ENCODE data around the gene JARID2. TPM values are rescaled to one million over a fixed set of nuclear protein-coding genes. Genes with fewer than 3 reads are reported as not detected.

JARID2 gene
- total and polyA plus RNA-seq, 2 of the 4 experiments (the other 2 are of a cell fraction) = 9.6 to 12.9 TPM

DNA sequence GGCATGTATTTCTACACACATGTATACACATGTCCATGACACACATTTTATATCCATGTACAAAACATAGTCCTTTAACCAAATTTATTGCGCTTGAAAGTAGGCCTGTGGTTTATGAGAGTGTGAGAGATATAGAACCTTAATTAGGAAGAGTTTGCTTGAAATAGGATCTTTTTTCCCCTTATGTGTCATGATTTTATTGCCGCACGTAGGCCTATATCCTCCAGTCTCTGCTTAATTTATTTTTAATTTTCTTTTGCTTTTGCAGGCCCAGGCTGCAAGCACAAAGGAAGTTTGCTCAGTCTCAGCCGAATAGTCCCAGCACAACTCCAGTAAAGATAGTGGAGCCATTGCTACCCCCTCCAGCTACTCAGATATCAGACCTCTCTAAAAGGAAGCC, 205.9 kb downstream of the JARID2 start:
- Histone ChIP-seq H4K91ac (ENCODE audit: insufficient read depth, low read depth, low read length) (no peak overlapping the region), H3K36me3 (ENCODE audit: control insufficient read depth, insufficient read depth, low read length) (peaks cover 19% of the 10 kb centered on the region), H3K23ac (ENCODE audit: low read depth, low read length) (no peak overlapping the region), H3K9me1 (ENCODE audit: insufficient read depth, low read length) (peaks cover 6% of the 10 kb centered on the region), H2BK120ac (ENCODE audit: low read depth, low read length) (no peak overlapping the region), H2BK20ac (ENCODE audit: low read depth, low read length) (no peak overlapping the region), H3K4me3 (ENCODE audit: insufficient read depth, low read depth, low read length) (no peak overlapping the region), H2AK9ac (replicated peaks; ENCODE audit: low read depth, low read length, poor library complexity) (no peak overlapping the region), H3K4ac (ENCODE audit: low read depth, low read length) (no peak overlapping the region), H3K56ac (ENCODE audit: extremely low read depth, insufficient read depth, low read length) (no peak overlapping the region), H3K79me1 (ENCODE audit: low read depth in 1 of 2, low read length in 2 of 2) (peaks cover 53 to 70% of the 10 kb centered on the region in 2 experiments), H2AFZ (replicated peaks; ENCODE audit: low read length, poor library complexity) (no peak overlapping the region), H3K14ac (replicated peaks; ENCODE audit: low read depth, low read length) (no peak overlapping the region), H4K5ac (ENCODE audit: low read depth, low read length) (no peak overlapping the region), H3K9ac (ENCODE audit: low read depth, low read length) (no peak overlapping the region), H4K8ac (ENCODE audit: low read depth in 2 of 2, low read length in 2 of 2) (no peak overlapping the region), H3K4me1 (ENCODE audit: control insufficient read depth, insufficient read depth, low read length) (peaks cover 6% of the 10 kb centered on the region), H2BK5ac (ENCODE audit: low read depth, low read length, poor library complexity, severe bottlenecking) (no peak overlapping the region), H3K4me2 (ENCODE audit: low read depth, low read length) (no peak overlapping the region), H3K27ac (ENCODE audit: insufficient read depth, low read length) (no peak overlapping the region), H2AK5ac (ENCODE audit: low read depth, low read length) (no peak overlapping the region), H4K20me1 (ENCODE audit: insufficient read depth, low read length) (peaks cover 46% of the 10 kb centered on the region), H3K18ac (ENCODE audit: low read depth, low read length) (no peak overlapping the region), H3K27me3 (ENCODE audit: control insufficient read depth, insufficient read depth, low read length) (no peaks in the 10 kb centered on the region), H3K9me3 (ENCODE audit: control insufficient read depth, insufficient read depth, low read length) (no peaks in the 10 kb centered on the region), H2BK15ac (ENCODE audit: low read depth, low read length) (no peak overlapping the region)
- WGBS, 2 experiments (ENCODE audit: extremely low coverage in 2 of 2, insufficient read length in 1 of 2) = no CpG with 5 or more reads among the region's 4 CpGs
- no peak for DNase-seq
- intact Hi-C loops (cut with micrococcal nuclease) (no loop called here), dilution Hi-C loops (cut with HindIII; ENCODE audit: low sequenced_read_pairs, unreplicated experiment) (no loop called here), in situ Hi-C loops (cut with MboI; ENCODE audit: low sequenced_read_pairs) (no loop called here)
- POLR2A ChIA-PET (ENCODE audit: unreplicated experiment) = no interaction called here
- TF ChIP-seq RCOR1 (IDR thresholded peaks at IDR 0.05; ENCODE audit: insufficient replicate concordance, low read length) = no peak
- no peak for TF ChIP-seq MAFK (IDR thresholded peaks at IDR 0.05; ENCODE audit: low read depth, low read length)
- no peak for TF ChIP-seq POLR2A (IDR thresholded peaks at IDR 0.05; ENCODE audit: low read depth, low read length)
- TF ChIP-seq MXI1 (IDR thresholded peaks at IDR 0.05; ENCODE audit: borderline replicate concordance, low read depth, low read length) = no peak
- TF ChIP-seq FOS (IDR thresholded peaks at IDR 0.05; ENCODE audit: low read depth, low read length) = no peak
- TF ChIP-seq, protein P1, sequence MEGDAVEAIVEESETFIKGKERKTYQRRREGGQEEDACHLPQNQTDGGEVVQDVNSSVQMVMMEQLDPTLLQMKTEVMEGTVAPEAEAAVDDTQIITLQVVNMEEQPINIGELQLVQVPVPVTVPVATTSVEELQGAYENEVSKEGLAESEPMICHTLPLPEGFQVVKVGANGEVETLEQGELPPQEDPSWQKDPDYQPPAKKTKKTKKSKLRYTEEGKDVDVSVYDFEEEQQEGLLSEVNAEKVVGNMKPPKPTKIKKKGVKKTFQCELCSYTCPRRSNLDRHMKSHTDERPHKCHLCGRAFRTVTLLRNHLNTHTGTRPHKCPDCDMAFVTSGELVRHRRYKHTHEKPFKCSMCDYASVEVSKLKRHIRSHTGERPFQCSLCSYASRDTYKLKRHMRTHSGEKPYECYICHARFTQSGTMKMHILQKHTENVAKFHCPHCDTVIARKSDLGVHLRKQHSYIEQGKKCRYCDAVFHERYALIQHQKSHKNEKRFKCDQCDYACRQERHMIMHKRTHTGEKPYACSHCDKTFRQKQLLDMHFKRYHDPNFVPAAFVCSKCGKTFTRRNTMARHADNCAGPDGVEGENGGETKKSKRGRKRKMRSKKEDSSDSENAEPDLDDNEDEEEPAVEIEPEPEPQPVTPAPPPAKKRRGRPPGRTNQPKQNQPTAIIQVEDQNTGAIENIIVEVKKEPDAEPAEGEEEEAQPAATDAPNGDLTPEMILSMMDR (conservative IDR thresholded peaks at IDR 0.05; ENCODE audit: low read depth, low read length) = no peak
- TF ChIP-seq CEBPB (IDR thresholded peaks at IDR 0.05; ENCODE audit: low read depth, low read length) = no peak
- TF ChIP-seq RFX5 (IDR thresholded peaks at IDR 0.05; ENCODE audit: low read depth, low read length) = no peak
- TF ChIP-seq RAD21 (IDR thresholded peaks at IDR 0.05; ENCODE audit: low read length) = no peak
- TF ChIP-seq CHD1 (IDR thresholded peaks at IDR 0.05; ENCODE audit: low read depth, low read length) = no peak
- no peak for TF ChIP-seq BHLHE40 (IDR thresholded peaks at IDR 0.05; ENCODE audit: low read depth, low read length)
- TF ChIP-seq, protein P2, sequence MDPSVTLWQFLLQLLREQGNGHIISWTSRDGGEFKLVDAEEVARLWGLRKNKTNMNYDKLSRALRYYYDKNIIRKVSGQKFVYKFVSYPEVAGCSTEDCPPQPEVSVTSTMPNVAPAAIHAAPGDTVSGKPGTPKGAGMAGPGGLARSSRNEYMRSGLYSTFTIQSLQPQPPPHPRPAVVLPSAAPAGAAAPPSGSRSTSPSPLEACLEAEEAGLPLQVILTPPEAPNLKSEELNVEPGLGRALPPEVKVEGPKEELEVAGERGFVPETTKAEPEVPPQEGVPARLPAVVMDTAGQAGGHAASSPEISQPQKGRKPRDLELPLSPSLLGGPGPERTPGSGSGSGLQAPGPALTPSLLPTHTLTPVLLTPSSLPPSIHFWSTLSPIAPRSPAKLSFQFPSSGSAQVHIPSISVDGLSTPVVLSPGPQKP (IDR thresholded peaks at IDR 0.05; ENCODE audit: borderline replicate concordance, low read depth, low read length) = no peak
- no TSS peak for BruUV-seq (replicated peaks)
- CTCF ChIA-PET = no interaction called here
- ATAC-seq (ENCODE audit: low read depth) = no peak
